ENCODE data around the gene ARMC8.

Gene ARMC8

DNA sequence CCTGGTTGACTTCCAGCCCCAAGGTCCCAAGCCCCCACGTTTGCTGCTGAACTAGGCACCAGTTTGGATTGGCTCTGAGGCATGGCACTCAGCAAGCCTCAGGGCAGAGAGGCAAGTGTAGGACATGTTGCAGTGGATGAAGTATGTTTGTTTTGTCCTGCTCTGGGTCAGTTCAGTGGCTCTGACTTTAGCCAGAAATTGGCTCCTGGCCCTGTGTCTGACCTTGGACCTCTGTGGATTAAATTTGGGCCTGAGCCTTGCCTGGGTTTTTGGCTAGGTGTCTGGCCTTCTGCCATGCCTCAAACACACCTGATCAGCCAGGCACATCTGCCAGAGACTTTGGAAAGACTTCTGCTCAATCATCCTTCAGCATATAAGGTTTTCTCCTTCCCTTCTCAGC is 157.7 kb downstream of the ARMC8 start:
- no peak for DNase-seq

All from anterior cingulate cortex (tissue), 58 donors.